Hepatocyte (in vitro differentiated cells): ENCODE measurements around the gene ABR. TPM values are rescaled to one million over a fixed set of nuclear protein-coding genes. Genes with fewer than 3 reads are reported as not detected.

ENCODE experiments used
- DNase-seq: peaks from one replicate; pipeline ENCODE4 v3.0.0-alpha.2; 2016; ENCODE audit warnings: low spot score
- H2AFZ ChIP-seq: fragments of 200-600 bp; sonication (generic); 2 replicates; pipeline ENCODE4 v1.6.0; 2016; ENCODE audit warnings: antibody characterized with exemption, mild to moderate bottlenecking
- H3K27ac ChIP-seq: fragments of 200-600 bp; sonication (generic); 2 replicates; pipeline ENCODE4 v1.5.1; 2016; ENCODE audit warnings: mild to moderate bottlenecking
- H3K27me3 ChIP-seq: fragments of 200-600 bp; sonication (generic); 2 replicates; pipeline ENCODE4 v1.6.1; 2016
- H3K36me3 ChIP-seq: fragments of 200-600 bp; sonication (generic); replicated peaks from 2 replicates; pipeline ENCODE4 v1.5.1; 2016; ENCODE audit warnings: low read depth; ENCODE audit not compliant: insufficient read depth
- H3K4me1 ChIP-seq: fragments of 200-600 bp; sonication (generic); 2 replicates; pipeline ENCODE4 v1.5.1; 2016; ENCODE audit warnings: mild to moderate bottlenecking, moderate library complexity; ENCODE audit not compliant: insufficient read depth
- H3K4me2 ChIP-seq: fragments of 200-600 bp; sonication (generic); 2 replicates; pipeline ENCODE4 v1.6.0; 2016
- H3K4me3 ChIP-seq: fragments of 200-600 bp; sonication (generic); 2 replicates; pipeline ENCODE4 v1.5.1; 2016; ENCODE audit warnings: mild to moderate bottlenecking
- H3K79me2 ChIP-seq: fragments of 200-600 bp; sonication (generic); 2 replicates; pipeline ENCODE4 v1.6.0; 2017; ENCODE audit warnings: mild to moderate bottlenecking
- H3K9me2 ChIP-seq: fragments of 200-600 bp; sonication (generic); replicated peaks from 2 replicates; pipeline ENCODE4 v1.6.0; 2017; ENCODE audit warnings: mild to moderate bottlenecking; ENCODE audit not compliant: insufficient read depth
- H3K9me3 ChIP-seq: fragments of 200-600 bp; sonication (generic); 2 replicates; pipeline ENCODE4 v1.5.1; 2016; ENCODE audit warnings: low read depth, mild to moderate bottlenecking
- H4K20me1 ChIP-seq: fragments of 200-600 bp; sonication (generic); 2 replicates; pipeline ENCODE4 v1.6.0; 2016; ENCODE audit warnings: mild to moderate bottlenecking; ENCODE audit not compliant: insufficient read depth, poor library complexity, severe bottlenecking
- EZH2 ChIP-seq: fragments of 200-600 bp; sonication (generic); IDR thresholded peaks from 2 replicates; pipeline ENCODE4 v1.6.1; 2016; ENCODE audit warnings: antibody characterized with exemption, mild to moderate bottlenecking, borderline replicate concordance
- EZH2phosphoT487 ChIP-seq: fragments of 200-600 bp; sonication (generic); IDR thresholded peaks from one replicate; pipeline ENCODE4 v1.6.1; 2018; ENCODE audit warnings: antibody characterized with exemption, mild to moderate bottlenecking, low read depth, moderate library complexity; ENCODE audit not compliant: unreplicated experiment, severe bottlenecking
- WGBS: methylation state at CpG from one replicate; pipeline ENCODE4 v1.1.6; 2016; ENCODE audit warnings: low lambda C conversion rate; ENCODE audit errors: missing lambda C conversion rate; 5-methylcytosine and 5-hydroxymethylcytosine counted together
- polyA plus RNA-seq: library from polyadenylated mRNA; unstranded; fragments of >200 nt; fragmentation: Nextera tagmentation; extraction: Ambion mirVana; gene quantifications from 2 replicates; pipeline ENCODE4 v1.2.1, GENCODE V29; 2016
- total RNA-seq: library from RNA; depleted of rRNA; stranded (reverse); fragments of >200 nt; gene quantifications from 2 replicates; pipeline ENCODE4 v1.2.3, GENCODE V29; 2014
- TF ChIP-seq, protein P1 (sequence below): fragments of 200-600 bp; sonication (generic); IDR thresholded peaks from 2 replicates; pipeline ENCODE4 v1.5.1; 2016; ENCODE audit warnings: antibody characterized with exemption, mild to moderate bottlenecking; ENCODE audit not compliant: poor library complexity

ABR gene
- total and polyA plus RNA-seq, 2 experiments from 2014 or later: 26.8 to 51.5 TPM

DNA sequence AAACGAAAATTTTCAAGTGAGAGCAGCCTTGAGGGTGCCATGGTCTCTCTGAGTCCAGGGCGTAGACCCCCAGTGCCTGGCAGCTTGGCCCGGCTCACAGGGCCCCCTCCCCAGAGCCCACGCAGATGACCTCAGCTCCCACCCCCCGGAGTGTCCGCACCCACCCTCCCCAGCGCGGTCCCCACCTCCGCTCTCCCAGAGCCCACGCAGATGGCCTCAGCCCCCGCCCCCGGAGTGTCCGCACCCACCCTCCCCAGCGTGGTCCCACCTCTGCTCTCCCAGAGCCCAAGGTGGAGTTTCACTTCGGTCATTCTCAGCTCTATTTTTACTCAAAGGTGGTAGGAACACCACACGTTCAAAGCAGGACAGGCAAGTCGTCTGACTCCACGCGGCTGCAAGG lies 13.9 kb downstream of the ABR start:
- Histone ChIP-seq H4K20me1 (peaks cover 2% of the 10 kb centered on the region), H3K27me3 (no peaks in the 10 kb centered on the region), H3K4me1 (no peaks in the 10 kb centered on the region), H3K9me3 (no peaks in the 10 kb centered on the region), H3K4me2 (no peak overlapping the region), H3K9me2 (no peaks in the 10 kb centered on the region), H2AFZ (no peak overlapping the region), H3K36me3 (no peaks in the 10 kb centered on the region), H3K4me3 (no peak overlapping the region), H3K27ac (no peak overlapping the region), H3K79me2 (peaks cover 2% of the 10 kb centered on the region)
- DNase-seq: no peak
- TF ChIP-seq EZH2 (no peak), EZH2phosphoT487 (no peak)
- TF ChIP-seq, protein P1, sequence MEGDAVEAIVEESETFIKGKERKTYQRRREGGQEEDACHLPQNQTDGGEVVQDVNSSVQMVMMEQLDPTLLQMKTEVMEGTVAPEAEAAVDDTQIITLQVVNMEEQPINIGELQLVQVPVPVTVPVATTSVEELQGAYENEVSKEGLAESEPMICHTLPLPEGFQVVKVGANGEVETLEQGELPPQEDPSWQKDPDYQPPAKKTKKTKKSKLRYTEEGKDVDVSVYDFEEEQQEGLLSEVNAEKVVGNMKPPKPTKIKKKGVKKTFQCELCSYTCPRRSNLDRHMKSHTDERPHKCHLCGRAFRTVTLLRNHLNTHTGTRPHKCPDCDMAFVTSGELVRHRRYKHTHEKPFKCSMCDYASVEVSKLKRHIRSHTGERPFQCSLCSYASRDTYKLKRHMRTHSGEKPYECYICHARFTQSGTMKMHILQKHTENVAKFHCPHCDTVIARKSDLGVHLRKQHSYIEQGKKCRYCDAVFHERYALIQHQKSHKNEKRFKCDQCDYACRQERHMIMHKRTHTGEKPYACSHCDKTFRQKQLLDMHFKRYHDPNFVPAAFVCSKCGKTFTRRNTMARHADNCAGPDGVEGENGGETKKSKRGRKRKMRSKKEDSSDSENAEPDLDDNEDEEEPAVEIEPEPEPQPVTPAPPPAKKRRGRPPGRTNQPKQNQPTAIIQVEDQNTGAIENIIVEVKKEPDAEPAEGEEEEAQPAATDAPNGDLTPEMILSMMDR: no peak
- WGBS: 90% methylated on average over 13 of the region's 19 CpGs

DNA sequence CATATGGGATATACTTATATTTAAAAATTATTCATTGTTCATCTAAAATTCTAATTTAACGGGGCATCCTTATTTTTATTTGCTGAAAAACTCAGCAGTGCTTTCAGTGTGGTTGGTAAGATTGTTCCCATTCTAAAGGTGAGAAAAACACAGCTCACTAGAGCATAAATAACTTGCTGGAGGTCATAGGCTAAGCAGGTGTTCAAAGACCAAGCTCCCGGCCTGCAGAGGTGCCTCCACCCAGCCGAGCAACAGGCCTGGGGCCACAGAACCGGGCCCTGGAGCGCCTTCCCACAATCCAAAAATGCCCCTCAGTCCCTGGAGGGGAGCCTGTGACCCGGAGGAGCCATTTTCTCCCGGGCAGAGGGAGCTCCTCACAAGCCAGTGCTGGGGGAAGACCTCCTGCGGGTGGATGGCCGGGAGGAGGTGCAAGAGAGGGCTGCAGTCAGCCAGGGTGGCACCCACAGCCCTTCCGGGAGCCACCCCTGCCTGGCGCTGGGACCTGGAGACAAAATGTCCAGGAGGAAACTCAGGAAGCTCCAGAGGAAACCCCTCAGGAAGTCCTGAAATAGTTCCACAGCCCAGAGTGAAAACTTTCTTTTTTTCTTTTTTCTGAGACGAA lies 14.7 kb downstream of the ABR start:
- no peak overlapping the region for H2AFZ ChIP-seq
- TF ChIP-seq, protein P1: no peak
- TF ChIP-seq EZH2phosphoT487: no peak
- no peak for TF ChIP-seq EZH2
- H3K27me3 ChIP-seq: no peaks in the 10 kb centered on the region
- H4K20me1 ChIP-seq: peaks cover 2% of the 10 kb centered on the region
- WGBS: 88% methylated on average over 12 of the region's 12 CpGs
- H3K9me3 ChIP-seq: no peaks in the 10 kb centered on the region
- no peak overlapping the region for H3K4me2 ChIP-seq
- H3K4me3 ChIP-seq: no peak overlapping the region
- H3K36me3 ChIP-seq: no peaks in the 10 kb centered on the region
- no peaks in the 10 kb centered on the region for H3K4me1 ChIP-seq
- DNase-seq: no peak
- no peaks in the 10 kb centered on the region for H3K9me2 ChIP-seq
- no peaks in the 10 kb centered on the region for H3K79me2 ChIP-seq
- H3K27ac ChIP-seq: no peak overlapping the region

DNA sequence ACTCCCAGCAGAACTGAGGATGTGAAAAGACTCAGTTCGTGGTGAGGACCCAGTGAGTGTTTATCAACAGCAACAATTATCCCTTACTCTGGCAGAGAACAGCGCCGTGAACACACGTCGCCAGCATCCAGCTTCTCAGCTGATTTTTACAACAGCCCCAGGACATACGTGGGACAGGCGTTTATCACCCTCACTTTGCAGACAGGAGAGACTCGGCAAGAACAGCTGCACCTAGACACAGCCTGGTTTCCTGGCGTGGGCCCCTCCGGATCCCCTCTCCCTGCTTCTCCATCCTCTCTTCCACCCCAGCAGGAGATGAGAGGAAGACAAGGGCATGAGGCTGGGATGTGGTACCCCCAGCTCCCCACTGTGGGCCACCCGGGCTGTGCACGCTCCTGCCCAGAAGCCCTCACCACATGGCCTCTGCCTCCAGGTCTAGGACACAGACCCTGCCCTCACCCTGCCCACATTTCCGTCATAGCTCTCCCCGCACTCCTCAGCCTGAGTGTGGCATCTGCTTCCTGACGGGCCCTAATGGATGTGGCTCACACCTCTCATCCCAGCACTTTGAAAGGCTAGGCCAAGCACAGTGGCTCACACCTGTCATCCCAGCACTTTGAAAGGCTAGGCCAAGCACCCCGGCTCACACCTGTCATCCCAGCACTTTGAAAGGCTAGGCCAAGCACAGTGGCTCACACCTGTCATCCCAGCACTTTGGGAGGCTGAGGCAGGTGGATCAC lies 17.5 kb downstream of the ABR start:
- no peak for DNase-seq
- Histone ChIP-seq H3K4me2 (no peak overlapping the region), H4K20me1 (peaks cover 2% of the 10 kb centered on the region), H3K36me3 (no peaks in the 10 kb centered on the region), H3K4me3 (no peak overlapping the region), H3K9me3 (no peaks in the 10 kb centered on the region), H3K27me3 (no peaks in the 10 kb centered on the region), H3K79me2 (no peaks in the 10 kb centered on the region), H2AFZ (no peak overlapping the region), H3K27ac (no peak overlapping the region), H3K9me2 (no peaks in the 10 kb centered on the region), H3K4me1 (no peaks in the 10 kb centered on the region)
- TF ChIP-seq, protein P1: no peak
- TF ChIP-seq EZH2: no peak
- no peak for TF ChIP-seq EZH2phosphoT487
- WGBS: 72% methylated on average over 16 of the region's 16 CpGs
